Activated naive CD4-positive, alpha-beta T cell treated with anti-CD3 and anti-CD28 coated beads, Interleukin-2, amount 50 U/mL, for 24 hours (primary cell): Measurements from ENCODE around the gene SLC19A1.
A peak's percentile ranks its signal among the peaks of the same experiment; 100 is the strongest.

Experiments used
- H3K27ac Mint-ChIP-seq: one replicate; pipeline ENCODE4 v1.8.0; 2021; ENCODE audit warnings: mild to moderate bottlenecking, mixed read lengths
- H3K27me3 Mint-ChIP-seq: one replicate; pipeline ENCODE4 v1.8.0; 2021; ENCODE audit warnings: mixed read lengths
- H3K36me3 Mint-ChIP-seq: one replicate; pipeline ENCODE4 v1.8.0; 2021; ENCODE audit warnings: mixed read lengths
- H3K4me1 Mint-ChIP-seq: one replicate; pipeline ENCODE4 v1.8.0; 2021; ENCODE audit warnings: mixed read lengths
- H3K4me3 Mint-ChIP-seq: one replicate; pipeline ENCODE4 v1.8.0; 2021; ENCODE audit warnings: mild to moderate bottlenecking, mixed read lengths
- H3K9me3 Mint-ChIP-seq: one replicate; pipeline ENCODE4 v1.8.0; 2021; ENCODE audit warnings: mixed read lengths

The SLC19A1 gene

GRCh38 chr21:45474323-45474950 lies 67.8 kb downstream of the SLC19A1 start:
- Mint-ChIP-seq H3K36me3 (no peaks in the 10 kb centered on the region), H3K9me3 (no peaks in the 10 kb centered on the region), H3K27me3 (no peaks in the 10 kb centered on the region), H3K4me3 (no peak overlapping the region), H3K4me1 (peaks cover 45% of the 10 kb centered on the region), H3K27ac (peak overlapping the region; percentile 63)

GRCh38 chr21:45473496-45474322 lies 68.5 kb downstream of the SLC19A1 start:
- peaks cover 40% of the 10 kb centered on the region for H3K4me1 Mint-ChIP-seq
- H3K36me3 Mint-ChIP-seq = no peaks in the 10 kb centered on the region
- no peak overlapping the region for H3K4me3 Mint-ChIP-seq
- H3K9me3 Mint-ChIP-seq = no peaks in the 10 kb centered on the region
- H3K27ac Mint-ChIP-seq = no peak overlapping the region
- H3K27me3 Mint-ChIP-seq = no peaks in the 10 kb centered on the region

- H3K4me3 Mint-ChIP-seq = no peak overlapping the region
- peaks cover 30% of the 10 kb centered on the region for H3K4me1 Mint-ChIP-seq
- no peak overlapping the region for H3K27ac Mint-ChIP-seq
- H3K27me3 Mint-ChIP-seq = no peaks in the 10 kb centered on the region
- no peaks in the 10 kb centered on the region for H3K9me3 Mint-ChIP-seq
- H3K36me3 Mint-ChIP-seq = no peaks in the 10 kb centered on the region
These were observed 69.5 kb downstream of the SLC19A1 start for GRCh38 chr21:45472445-45473365.

GRCh38 chr21:45471525-45472221 lies 70.6 kb downstream of the SLC19A1 start:
- Mint-ChIP-seq H3K9me3 (no peaks in the 10 kb centered on the region), H3K36me3 (no peaks in the 10 kb centered on the region), H3K4me1 (peaks cover 28% of the 10 kb centered on the region), H3K4me3 (no peak overlapping the region), H3K27ac (peak overlapping the region; percentile 77), H3K27me3 (no peaks in the 10 kb centered on the region)

GRCh38 chr21:45470773-45471524 lies 71.3 kb downstream of the SLC19A1 start:
- Mint-ChIP-seq H3K36me3 (no peaks in the 10 kb centered on the region), H3K27me3 (no peaks in the 10 kb centered on the region), H3K4me1 (peaks cover 24% of the 10 kb centered on the region), H3K27ac (peak overlapping the region; percentile 77), H3K9me3 (no peaks in the 10 kb centered on the region), H3K4me3 (peak overlapping the region; percentile 49)

- peak overlapping the region; percentile 32 for H3K27ac Mint-ChIP-seq
- H3K27me3 Mint-ChIP-seq = no peaks in the 10 kb centered on the region
- H3K9me3 Mint-ChIP-seq = no peaks in the 10 kb centered on the region
- peaks cover 24% of the 10 kb centered on the region for H3K4me1 Mint-ChIP-seq
- H3K4me3 Mint-ChIP-seq = no peak overlapping the region
- H3K36me3 Mint-ChIP-seq = no peaks in the 10 kb centered on the region
These were observed 72.1 kb downstream of the SLC19A1 start for GRCh38 chr21:45470087-45470515.

GRCh38 chr21:45469273-45470086 lies 72.8 kb downstream of the SLC19A1 start:
- H3K4me1 Mint-ChIP-seq = peaks cover 24% of the 10 kb centered on the region
- no peaks in the 10 kb centered on the region for H3K36me3 Mint-ChIP-seq
- H3K27me3 Mint-ChIP-seq = no peaks in the 10 kb centered on the region
- no peaks in the 10 kb centered on the region for H3K9me3 Mint-ChIP-seq
- H3K4me3 Mint-ChIP-seq = no peak overlapping the region
- H3K27ac Mint-ChIP-seq = no peak overlapping the region

GRCh38 chr21:45468971-45469272 lies 73.3 kb downstream of the SLC19A1 start:
- Mint-ChIP-seq H3K27ac (no peak overlapping the region), H3K27me3 (no peaks in the 10 kb centered on the region), H3K9me3 (no peaks in the 10 kb centered on the region), H3K36me3 (no peaks in the 10 kb centered on the region), H3K4me1 (peaks cover 19% of the 10 kb centered on the region), H3K4me3 (no peak overlapping the region)

GRCh38 chr21:45468051-45468970 lies 73.9 kb downstream of the SLC19A1 start:
- Mint-ChIP-seq H3K4me1 (peaks cover 17% of the 10 kb centered on the region), H3K9me3 (no peaks in the 10 kb centered on the region), H3K4me3 (no peak overlapping the region), H3K27ac (no peak overlapping the region), H3K27me3 (no peaks in the 10 kb centered on the region), H3K36me3 (no peaks in the 10 kb centered on the region)

GRCh38 chr21:45467221-45467779 lies 74.9 kb downstream of the SLC19A1 start:
- Mint-ChIP-seq H3K4me3 (no peak overlapping the region), H3K27me3 (no peaks in the 10 kb centered on the region), H3K36me3 (peaks cover 1% of the 10 kb centered on the region), H3K9me3 (peaks cover 3% of the 10 kb centered on the region), H3K27ac (no peak overlapping the region), H3K4me1 (peaks cover 17% of the 10 kb centered on the region)

- H3K9me3 Mint-ChIP-seq = peaks cover 10% of the 10 kb centered on the region
- H3K4me3 Mint-ChIP-seq = no peak overlapping the region
- H3K4me1 Mint-ChIP-seq = peaks cover 16% of the 10 kb centered on the region
- peaks cover 4% of the 10 kb centered on the region for H3K36me3 Mint-ChIP-seq
- no peaks in the 10 kb centered on the region for H3K27me3 Mint-ChIP-seq
- H3K27ac Mint-ChIP-seq = no peak overlapping the region
These were observed 75.7 kb downstream of the SLC19A1 start for GRCh38 chr21:45466330-45467220.

GRCh38 chr21:45465611-45466329 lies 76.5 kb downstream of the SLC19A1 start:
- H3K27me3 Mint-ChIP-seq = no peaks in the 10 kb centered on the region
- H3K4me1 Mint-ChIP-seq = peaks cover 9% of the 10 kb centered on the region
- H3K27ac Mint-ChIP-seq = peak overlapping the region; percentile 4
- H3K36me3 Mint-ChIP-seq = peaks cover 6% of the 10 kb centered on the region
- H3K4me3 Mint-ChIP-seq = no peak overlapping the region
- peaks cover 12% of the 10 kb centered on the region for H3K9me3 Mint-ChIP-seq
